Activated B cell treated with CpG ODN at 0.5 μM for 24 hours (primary cell): ENCODE data around the gene NLN. TPM values are rescaled to one million over a fixed set of nuclear protein-coding genes. Genes with fewer than 3 reads are reported as not detected.

ENCODE experiments used
- ATAC-seq: fragments of 200-7000 bp; cut with Tn5 transposase; one replicate; pipeline ENCODE4 v1.10.0; 2021; ENCODE audit warnings: low read depth, mild to moderate bottlenecking, moderate library complexity
- CTCF ChIA-PET: fragments of 350-600 bp; sonication (Branson Sonifier 250); formaldehyde crosslinking; loops from one replicate; lab custom pipeline; 2021; ENCODE audit warnings: antibody characterized with exemption; lab: Charles Lee
- POLR2A ChIA-PET: fragments of 350-600 bp; sonication (Branson Sonifier 250); formaldehyde crosslinking; loops from one replicate; lab custom pipeline; 2021; ENCODE audit warnings: antibody characterized with exemption; lab: Charles Lee
- DNase-seq: peaks from one replicate; pipeline ENCODE4 v3.0.0; 2022
- H3K27ac Mint-ChIP-seq: one replicate; pipeline ENCODE4 v1.8.0; 2020; ENCODE audit warnings: mixed read lengths
- H3K27me3 Mint-ChIP-seq: one replicate; pipeline ENCODE4 v1.8.0; 2021; ENCODE audit warnings: mixed read lengths
- H3K36me3 Mint-ChIP-seq: one replicate; pipeline ENCODE4 v1.8.0; 2021; ENCODE audit warnings: low read depth, mixed read lengths
- H3K4me1 Mint-ChIP-seq: one replicate; pipeline ENCODE4 v1.8.0; 2021; ENCODE audit warnings: mixed read lengths
- H3K4me3 Mint-ChIP-seq: one replicate; pipeline ENCODE4 v1.8.0; 2020; ENCODE audit warnings: mild to moderate bottlenecking, mixed read lengths
- H3K9me3 Mint-ChIP-seq: one replicate; pipeline ENCODE4 v1.8.0; 2020; ENCODE audit warnings: mixed read lengths
- intact Hi-C: fragments of 100-400 bp; cut with micrococcal nuclease; formaldehyde crosslinking; loops from one replicate; pipeline ENCODE4 v1.15.1; 2024
- total RNA-seq: library from RNA; stranded (reverse); gene quantifications from 2 replicates; pipeline ENCODE4 v1.2.3, GENCODE V29; 2022
- TF ChIP-seq, protein P1 (sequence below): fragments of 200-600 bp; IDR thresholded peaks from one replicate; pipeline ENCODE4 v1.8.0; 2022; ENCODE audit warnings: antibody characterized with exemption, mild to moderate bottlenecking

The NLN gene
- total RNA-seq, 1 donor from 2014 or later, result 16.5 TPM

DNA sequence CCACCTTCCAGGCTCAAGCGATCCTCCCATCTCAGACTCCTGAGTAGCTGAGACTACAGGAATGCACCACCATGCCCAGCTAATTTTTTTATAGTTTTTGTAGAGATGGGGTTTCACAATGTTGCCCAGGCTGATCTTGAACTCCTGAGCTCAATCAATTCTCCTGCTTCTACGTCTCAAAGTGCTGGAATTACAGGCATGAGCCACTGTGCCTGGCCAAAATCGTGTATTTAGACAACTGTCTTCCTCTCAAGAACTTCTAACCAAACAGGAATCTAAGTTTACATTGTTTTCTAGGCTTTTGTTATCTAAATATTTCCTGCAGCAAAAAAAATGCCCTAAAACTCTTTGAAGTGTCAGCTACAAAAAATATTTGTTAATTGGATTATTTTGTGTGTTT lies 78.8 kb downstream of the NLN start:
- ChIA-PET CTCF (no interaction called here), POLR2A (no interaction called here)
- intact Hi-C loops, result no loop called here
- H3K27me3 Mint-ChIP-seq, result no peaks in the 10 kb centered on the region
- H3K4me1 Mint-ChIP-seq, result no peaks in the 10 kb centered on the region
- H3K36me3 Mint-ChIP-seq, result peaks cover 10% of the 10 kb centered on the region
- H3K27ac Mint-ChIP-seq, result no peak overlapping the region
- ATAC-seq, result no peak
- H3K4me3 Mint-ChIP-seq, result no peak overlapping the region
- H3K9me3 Mint-ChIP-seq, result peaks cover 7% of the 10 kb centered on the region
- no peak for DNase-seq
- TF ChIP-seq, protein P1, sequence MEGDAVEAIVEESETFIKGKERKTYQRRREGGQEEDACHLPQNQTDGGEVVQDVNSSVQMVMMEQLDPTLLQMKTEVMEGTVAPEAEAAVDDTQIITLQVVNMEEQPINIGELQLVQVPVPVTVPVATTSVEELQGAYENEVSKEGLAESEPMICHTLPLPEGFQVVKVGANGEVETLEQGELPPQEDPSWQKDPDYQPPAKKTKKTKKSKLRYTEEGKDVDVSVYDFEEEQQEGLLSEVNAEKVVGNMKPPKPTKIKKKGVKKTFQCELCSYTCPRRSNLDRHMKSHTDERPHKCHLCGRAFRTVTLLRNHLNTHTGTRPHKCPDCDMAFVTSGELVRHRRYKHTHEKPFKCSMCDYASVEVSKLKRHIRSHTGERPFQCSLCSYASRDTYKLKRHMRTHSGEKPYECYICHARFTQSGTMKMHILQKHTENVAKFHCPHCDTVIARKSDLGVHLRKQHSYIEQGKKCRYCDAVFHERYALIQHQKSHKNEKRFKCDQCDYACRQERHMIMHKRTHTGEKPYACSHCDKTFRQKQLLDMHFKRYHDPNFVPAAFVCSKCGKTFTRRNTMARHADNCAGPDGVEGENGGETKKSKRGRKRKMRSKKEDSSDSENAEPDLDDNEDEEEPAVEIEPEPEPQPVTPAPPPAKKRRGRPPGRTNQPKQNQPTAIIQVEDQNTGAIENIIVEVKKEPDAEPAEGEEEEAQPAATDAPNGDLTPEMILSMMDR, result no peak

DNA sequence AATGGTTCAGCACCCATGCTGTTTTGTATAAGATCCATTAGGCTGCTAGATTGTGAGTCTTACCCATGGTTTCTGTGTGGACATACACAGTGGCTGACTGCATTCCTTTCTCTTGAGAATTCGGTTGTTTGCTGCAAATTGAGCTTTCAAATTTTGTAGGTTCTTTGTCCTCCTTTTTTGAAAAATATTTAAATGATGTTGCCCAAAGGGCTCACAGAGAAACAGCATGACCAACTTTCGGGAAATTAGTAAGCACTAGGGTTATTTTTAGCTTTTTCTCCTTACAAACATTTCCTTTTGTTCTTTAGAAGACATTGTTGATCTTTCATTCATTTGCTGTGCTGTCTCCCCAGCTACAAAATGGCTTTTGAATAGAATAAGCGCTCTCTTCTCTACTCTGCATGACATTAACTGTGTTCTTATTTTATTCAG lies 79.4 kb downstream of the NLN start:
- H3K36me3 Mint-ChIP-seq, result peaks cover 16% of the 10 kb centered on the region
- no peak overlapping the region for H3K27ac Mint-ChIP-seq
- ATAC-seq, result no peak
- ChIA-PET POLR2A (no interaction called here), CTCF (no interaction called here)
- H3K27me3 Mint-ChIP-seq, result no peaks in the 10 kb centered on the region
- no peak overlapping the region for H3K4me3 Mint-ChIP-seq
- H3K4me1 Mint-ChIP-seq, result no peaks in the 10 kb centered on the region
- TF ChIP-seq, protein P1, result no peak
- intact Hi-C loops, result no loop called here
- no peak for DNase-seq
- peaks cover 7% of the 10 kb centered on the region for H3K9me3 Mint-ChIP-seq

GRCh38 chr5:65802080-65802479 lies 80.1 kb downstream of the NLN start:
- POLR2A ChIA-PET, result no interaction called here
- peaks cover 7% of the 10 kb centered on the region for H3K9me3 Mint-ChIP-seq
- H3K36me3 Mint-ChIP-seq, result peaks cover 16% of the 10 kb centered on the region
- DNase-seq (no peak), ATAC-seq (no peak)
- intact Hi-C loops, result no loop called here
- no peak overlapping the region for H3K27ac Mint-ChIP-seq
- H3K4me3 Mint-ChIP-seq, result no peak overlapping the region
- CTCF ChIA-PET, result interaction anchor here (0.7 kb wide), 1 partner anchor 38 kb away, joined by 3 read pairs; no protein-coding TSS in a partner anchor
- TF ChIP-seq, protein P1, result no peak
- no peaks in the 10 kb centered on the region for H3K27me3 Mint-ChIP-seq
- H3K4me1 Mint-ChIP-seq, result no peaks in the 10 kb centered on the region

DNA sequence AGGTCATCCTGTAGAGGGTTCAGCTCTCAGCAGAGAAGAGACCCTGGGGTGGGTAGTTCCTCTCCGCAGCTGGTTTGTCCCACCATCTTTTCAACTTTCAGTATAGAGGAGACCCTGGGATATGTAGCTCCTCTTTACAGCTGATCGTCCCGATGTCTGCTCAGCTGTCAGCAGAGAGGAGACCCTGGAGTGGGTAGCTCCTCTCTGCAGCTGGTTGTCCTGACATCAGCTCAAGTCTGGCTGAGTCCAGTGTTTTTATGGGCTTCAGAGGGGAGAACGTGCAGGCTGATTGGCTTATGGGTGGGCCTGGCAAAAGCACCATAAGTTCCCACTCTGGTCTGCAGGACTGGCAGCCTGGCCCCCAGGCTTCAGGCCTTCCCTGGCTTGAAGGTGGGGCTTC lies 80.8 kb downstream of the NLN start:
- peaks cover 16% of the 10 kb centered on the region for H3K36me3 Mint-ChIP-seq
- ChIA-PET CTCF (interaction anchor here (0.7 kb wide), 1 partner anchor 39 kb away, joined by 3 read pairs; no protein-coding TSS in a partner anchor), POLR2A (no interaction called here)
- no peaks in the 10 kb centered on the region for H3K27me3 Mint-ChIP-seq
- no peak overlapping the region for H3K4me3 Mint-ChIP-seq
- H3K27ac Mint-ChIP-seq, result no peak overlapping the region
- H3K4me1 Mint-ChIP-seq, result no peaks in the 10 kb centered on the region
- no peak for ATAC-seq
- TF ChIP-seq, protein P1, result no peak
- no peak for DNase-seq
- intact Hi-C loops, result no loop called here
- peaks cover 7% of the 10 kb centered on the region for H3K9me3 Mint-ChIP-seq

- peaks cover 16% of the 10 kb centered on the region for H3K36me3 Mint-ChIP-seq
- intact Hi-C loops, result no loop called here
- no peak overlapping the region for H3K27ac Mint-ChIP-seq
- DNase-seq (no peak), ATAC-seq (no peak)
- ChIA-PET CTCF (no interaction called here), POLR2A (no interaction called here)
- no peak overlapping the region for H3K4me3 Mint-ChIP-seq
- H3K4me1 Mint-ChIP-seq, result peaks cover 4% of the 10 kb centered on the region
- H3K9me3 Mint-ChIP-seq, result peaks cover 7% of the 10 kb centered on the region
- TF ChIP-seq, protein P1, result no peak
- H3K27me3 Mint-ChIP-seq, result no peaks in the 10 kb centered on the region
Observed at GRCh38 chr5:65803699-65804391, 81.8 kb downstream of the NLN start.
